SK-N-SH (cell line): ENCODE results near the gene MRPL41. TPM values are rescaled to one million over a fixed set of nuclear protein-coding genes. Genes with fewer than 3 reads are reported as not detected.

Source experiments
- CTCF ChIA-PET: fragments of 300-600, 350-600 bp; formaldehyde crosslinking; extraction: SDS; loops from one replicate; lab custom pipeline; 2021; lab: Yijun Ruan, JAX
- POLR2A ChIA-PET: fragments of 350-600 bp; sonication (Branson Sonifier 250); formaldehyde crosslinking; extraction: SDS; loops from one replicate; lab custom pipeline; 2020; ENCODE audit warnings: antibody characterized with exemption, inconsistent platforms; lab: Yijun Ruan, JAX
- DNase-seq: peaks from one replicate; pipeline ENCODE4 v3.0.0; 2012
- H2AFZ ChIP-seq: fragments of 200-600 bp; sonication (generic); 2 replicates; pipeline ENCODE4 v1.8.1; 2016; ENCODE audit warnings: antibody characterized with exemption, mild to moderate bottlenecking, low read depth
- H3F3A ChIP-seq: fragments of 200-600 bp; sonication (generic); replicated peaks from 2 replicates; pipeline ENCODE3; 2016; ENCODE audit warnings: antibody characterized with exemption, mild to moderate bottlenecking; ENCODE audit not compliant: insufficient read depth
- H3K27ac ChIP-seq, 2 experiments: fragments of 200-500 bp in 1 of 2; fragments of 200-600 bp in 1 of 2; sonication (Bioruptor generic) in 1 of 2; sonication (generic), shearing (Covaris generic) in 1 of 2; 2 replicates each; pipeline versions ENCODE4 v1.5.1 to v1.6.1; 2014 to 2016; ENCODE audit warnings: low read depth in 2 of 2, inconsistent platforms in 1 of 2, low read length in 1 of 2, mild to moderate bottlenecking in 1 of 2, mixed read lengths in 1 of 2
- H3K27me3 ChIP-seq: fragments of 200-600 bp; sonication (generic), shearing (Covaris generic); 2 replicates; pipeline ENCODE4 v1.6.1; 2016; ENCODE audit warnings: mixed run types; ENCODE audit not compliant: insufficient read depth
- H3K36me3 ChIP-seq, 2 experiments: fragments of 200-500 bp in 1 of 2; fragments of 200-600 bp in 1 of 2; sonication (Bioruptor generic) in 1 of 2; sonication (generic) in 1 of 2; replicated peaks in 1 of 2; 2 replicates each; pipeline versions ENCODE3 to v1.5.1; 2014 to 2016; ENCODE audit warnings: low read length in 1 of 2, mild to moderate bottlenecking in 1 of 2; ENCODE audit not compliant: insufficient read depth in 2 of 2, control insufficient read depth in 1 of 2
- H3K4me1 ChIP-seq, 2 experiments: fragments of 200-500 bp in 1 of 2; fragments of 200-600 bp in 1 of 2; sonication (Bioruptor generic) in 1 of 2; sonication (generic), shearing (Covaris generic) in 1 of 2; 2 replicates each; pipeline versions ENCODE4 v1.5.1 to v1.6.1; 2014 to 2016; ENCODE audit warnings: low read depth in 1 of 2, low read length in 1 of 2, mixed run types in 1 of 2; ENCODE audit not compliant: insufficient read depth in 2 of 2, control insufficient read depth in 1 of 2
- H3K4me2 ChIP-seq: fragments of 200-600 bp; sonication (generic), shearing (Covaris generic); 2 replicates; pipeline ENCODE4 v1.6.1; 2017; ENCODE audit warnings: mixed run types
- H3K4me3 ChIP-seq, 2 experiments: fragments of 200-500 bp in 1 of 2; fragments of 200-600 bp in 1 of 2; sonication (Bioruptor generic) in 1 of 2; sonication (generic), shearing (Covaris generic) in 1 of 2; 2 replicates each; pipeline versions ENCODE4 v1.5.1 to v1.8.1; 2014 to 2016; ENCODE audit warnings: low read depth in 2 of 2, inconsistent platforms in 1 of 2, low read length in 1 of 2, mild to moderate bottlenecking in 1 of 2, mixed read lengths in 1 of 2, moderate library complexity in 1 of 2
- H3K79me2 ChIP-seq: fragments of 200-600 bp; sonication (generic); 2 replicates; pipeline ENCODE4 v1.8.1; 2017; ENCODE audit warnings: mild to moderate bottlenecking; ENCODE audit not compliant: insufficient read depth
- H3K9ac ChIP-seq: fragments of 200-600 bp; sonication (generic); 2 replicates; pipeline ENCODE4 v1.6.1; 2017; ENCODE audit warnings: mixed run types
- H3K9me2 ChIP-seq: fragments of 200-600 bp; sonication (generic); 2 replicates; pipeline ENCODE4 v1.6.1; 2017; ENCODE audit warnings: mixed run types
- H3K9me3 ChIP-seq: fragments of 200-600 bp; sonication (generic); 2 replicates; pipeline ENCODE4 v1.6.1; 2017; ENCODE audit warnings: mixed run types, mild to moderate bottlenecking, moderate library complexity
- H4K20me1 ChIP-seq: fragments of 200-600 bp; sonication (generic); 2 replicates; pipeline ENCODE4 v1.6.1; 2017; ENCODE audit warnings: mild to moderate bottlenecking, mixed run types; ENCODE audit not compliant: insufficient read depth
- CHD2 ChIP-seq: fragments of 150-350 bp; IDR thresholded peaks from 2 replicates; pipeline ENCODE4 v1.6.1; 2018; ENCODE audit warnings: low read length; ENCODE audit not compliant: partially characterized antibody
- ELF1 ChIP-seq: IDR thresholded peaks from 2 replicates; pipeline ENCODE4 v1.4.0; 2012
- FOXJ3 ChIP-seq: sonication (generic); formaldehyde crosslinking; IDR thresholded peaks from 2 replicates; pipeline ENCODE4 v1.5.1; 2020; ENCODE audit warnings: mild to moderate bottlenecking, missing genetic modification reagents
- FOXM1 ChIP-seq: IDR thresholded peaks from 2 replicates; pipeline ENCODE4 v1.4.0; 2012; ENCODE audit warnings: low read depth, mild to moderate bottlenecking
- GABPA ChIP-seq: IDR thresholded peaks from 2 replicates; pipeline ENCODE4 v1.4.0; 2012; ENCODE audit warnings: low read depth, mild to moderate bottlenecking
- GATA2 ChIP-seq: sonication (generic); formaldehyde crosslinking; IDR thresholded peaks from 2 replicates; pipeline ENCODE4 v1.5.0; 2020; ENCODE audit warnings: mild to moderate bottlenecking, missing genetic modification reagents
- JUND ChIP-seq: IDR thresholded peaks from 2 replicates; pipeline ENCODE4 v1.4.0; 2012
- MEF2A ChIP-seq: IDR thresholded peaks from 2 replicates; pipeline ENCODE4 v1.4.0; 2012; ENCODE audit warnings: low read depth, borderline replicate concordance
- MXI1 ChIP-seq: IDR thresholded peaks from 2 replicates; pipeline ENCODE4 v1.6.1; 2012; ENCODE audit warnings: mild to moderate bottlenecking, low read depth, low read length, improper control_type of control experiment
- NFIC ChIP-seq: IDR thresholded peaks from 2 replicates; pipeline ENCODE4 v1.4.0; 2012; ENCODE audit warnings: borderline replicate concordance
- RXRA ChIP-seq: IDR thresholded peaks from 2 replicates; pipeline ENCODE4 v1.4.0; 2012; ENCODE audit warnings: low read depth, mild to moderate bottlenecking, borderline replicate concordance
- SMC3 ChIP-seq: IDR thresholded peaks from 2 replicates; pipeline ENCODE4 v1.6.1; 2012; ENCODE audit warnings: low read depth, low read length, improper control_type of control experiment
- TCF12 ChIP-seq: IDR thresholded peaks from 2 replicates; pipeline ENCODE4 v1.4.0; 2012
- TEAD4 ChIP-seq: IDR thresholded peaks from 2 replicates; pipeline ENCODE4 v1.4.0; 2012; ENCODE audit warnings: mild to moderate bottlenecking, borderline replicate concordance; ENCODE audit not compliant: insufficient read depth
- YY1 ChIP-seq: IDR thresholded peaks from 2 replicates; pipeline ENCODE4 v1.4.0; 2012; ENCODE audit warnings: low read depth, mild to moderate bottlenecking
- WGBS: methylation state at CpG from one replicate; pipeline ENCODE4 v1.1.6; 2017; ENCODE audit warnings: low lambda C conversion rate; 5-methylcytosine and 5-hydroxymethylcytosine counted together
- polyA plus RNA-seq, 3 experiments: library from polyadenylated mRNA; depleted of rRNA; stranded (reverse); fragments of >200 nt; gene quantifications; 2 replicates each; pipeline ENCODE4 v1.2.3, GENCODE V29; 2012
- TF ChIP-seq, protein P1 (sequence below): IDR thresholded peaks from 2 replicates; pipeline ENCODE4; 2012
- TF ChIP-seq, protein P2 (sequence below): IDR thresholded peaks from 2 replicates; pipeline ENCODE4 v1.4.0; 2012; ENCODE audit warnings: low read depth
- TF ChIP-seq, protein P3 (sequence below): IDR thresholded peaks from 2 replicates; pipeline ENCODE4 v1.4.0; 2012; ENCODE audit warnings: low read depth, borderline replicate concordance
- TF ChIP-seq, protein P4 (sequence below): fragments of 200-600 bp; sonication (generic); IDR thresholded peaks from 2 replicates; pipeline ENCODE4 v1.6.1; 2017; ENCODE audit warnings: antibody characterized with exemption, mild to moderate bottlenecking, moderate library complexity

The MRPL41 gene
- polyA plus RNA-seq, 1 of the 3 experiments (the other 2 are of a cell fraction), result 58.9 TPM

DNA sequence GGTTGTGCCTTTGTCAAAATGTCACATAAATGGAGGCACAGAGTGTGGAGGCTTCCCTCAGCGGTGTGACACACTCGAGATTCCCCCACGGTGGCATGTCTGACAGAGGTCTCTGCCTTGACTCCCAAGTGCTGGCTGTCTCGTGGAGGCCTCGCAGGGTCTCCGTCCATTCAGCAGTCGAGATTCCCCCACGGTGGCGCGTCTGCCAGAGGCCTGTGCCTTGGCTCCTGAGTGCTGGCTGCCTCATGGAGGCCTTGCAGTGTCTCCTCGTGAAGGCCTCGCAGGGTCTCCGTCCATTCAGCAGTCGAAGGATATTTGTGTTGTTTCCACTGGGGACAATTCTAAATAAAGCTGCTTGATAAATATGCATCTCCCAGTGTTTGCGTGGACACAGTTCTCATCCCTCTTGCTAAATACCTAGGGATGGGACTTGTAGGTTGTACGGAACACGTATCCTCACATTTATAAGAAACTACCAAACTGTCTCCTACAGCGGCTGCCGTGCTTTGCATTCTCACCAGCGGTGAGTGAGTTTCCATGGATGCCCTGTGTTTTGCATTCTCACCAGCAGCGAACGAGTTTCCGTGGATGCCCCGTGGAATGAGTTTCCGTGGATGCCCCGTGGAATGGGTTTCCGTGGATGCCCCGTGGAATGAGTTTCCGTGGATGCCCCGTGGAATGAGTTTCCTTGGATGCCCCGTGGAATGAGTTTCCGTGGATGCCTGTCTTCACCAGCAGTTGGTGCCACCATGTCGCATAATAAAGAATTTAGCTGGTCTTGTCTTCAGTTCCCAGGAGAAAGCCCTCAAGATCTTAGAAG lies 27.3 kb upstream of the MRPL41 start:
- Histone ChIP-seq H3K27me3 (no peaks in the 10 kb centered on the region), H3F3A (no peaks in the 10 kb centered on the region), H3K36me3 (no peaks in the 10 kb centered on the region), H3K4me2 (no peak overlapping the region), H3K4me1 (no peaks in the 10 kb centered on the region; a peak in 1 of 4 replicates), H3K9me3 (no peaks in the 10 kb centered on the region), H4K20me1 (no peaks in the 10 kb centered on the region), H3K4me3 (no peak overlapping the region)
- CTCF ChIA-PET, result interaction anchor here (0.6 to 1.6 kb wide), 8 partner anchors 9 to 237 kb away, joined by 3 to 6 read pairs (median 4); no protein-coding TSS in a partner anchor
- TF ChIP-seq RXRA (no peak), SMC3 (no peak), ELF1 (no peak), FOXM1 (no peak), NFIC (no peak), YY1 (no peak), GATA2 (CRISPR knock-in tag) (no peak), TCF12 (no peak), MXI1 (no peak), CHD2 (no peak)
- TF ChIP-seq, protein P1, sequence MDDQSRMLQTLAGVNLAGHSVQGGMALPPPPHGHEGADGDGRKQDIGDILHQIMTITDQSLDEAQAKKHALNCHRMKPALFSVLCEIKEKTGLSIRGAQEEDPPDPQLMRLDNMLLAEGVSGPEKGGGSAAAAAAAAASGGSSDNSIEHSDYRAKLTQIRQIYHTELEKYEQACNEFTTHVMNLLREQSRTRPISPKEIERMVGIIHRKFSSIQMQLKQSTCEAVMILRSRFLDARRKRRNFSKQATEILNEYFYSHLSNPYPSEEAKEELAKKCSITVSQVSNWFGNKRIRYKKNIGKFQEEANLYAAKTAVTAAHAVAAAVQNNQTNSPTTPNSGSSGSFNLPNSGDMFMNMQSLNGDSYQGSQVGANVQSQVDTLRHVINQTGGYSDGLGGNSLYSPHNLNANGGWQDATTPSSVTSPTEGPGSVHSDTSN, result no peak
- TF ChIP-seq, all 33 proteins: peak for 0
- DNase-seq, result no peak
- WGBS, result 90% methylated on average over 24 of the region's 33 CpGs
- no peak overlapping the region for H3K27ac ChIP-seq
- no peak overlapping the region for H3K9ac ChIP-seq
- H2AFZ ChIP-seq, result no peak overlapping the region
- H3K9me2 ChIP-seq, result no peaks in the 10 kb centered on the region
- POLR2A ChIA-PET, result no interaction called here
- H3K79me2 ChIP-seq, result no peaks in the 10 kb centered on the region

GRCh38 chr9:137524981-137525317 lies 26.7 kb upstream of the MRPL41 start:
- ChIA-PET CTCF (interaction anchor here (0.6 to 1.6 kb wide), 8 partner anchors 10 to 238 kb away, joined by 3 to 6 read pairs (median 4); no protein-coding TSS in a partner anchor), POLR2A (no interaction called here)
- no peaks in the 10 kb centered on the region; a peak in 1 of 4 replicates for H3K4me1 ChIP-seq
- no peaks in the 10 kb centered on the region for H4K20me1 ChIP-seq
- H3K27ac ChIP-seq, result no peak overlapping the region
- no peaks in the 10 kb centered on the region for H3K9me3 ChIP-seq
- no peak overlapping the region for H3K4me3 ChIP-seq
- H2AFZ ChIP-seq, result no peak overlapping the region
- no peaks in the 10 kb centered on the region for H3K27me3 ChIP-seq
- no peaks in the 10 kb centered on the region for H3F3A ChIP-seq
- no peaks in the 10 kb centered on the region for H3K36me3 ChIP-seq
- 79% methylated on average over 5 of the region's 5 CpGs for WGBS
- DNase-seq, result no peak
- no peak overlapping the region for H3K4me2 ChIP-seq
- no peaks in the 10 kb centered on the region for H3K9me2 ChIP-seq
- H3K79me2 ChIP-seq, result no peaks in the 10 kb centered on the region
- no peak overlapping the region for H3K9ac ChIP-seq
- no peak for TF ChIP-seq TEAD4
- TF ChIP-seq, protein P2, sequence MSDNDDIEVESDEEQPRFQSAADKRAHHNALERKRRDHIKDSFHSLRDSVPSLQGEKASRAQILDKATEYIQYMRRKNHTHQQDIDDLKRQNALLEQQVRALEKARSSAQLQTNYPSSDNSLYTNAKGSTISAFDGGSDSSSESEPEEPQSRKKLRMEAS, result no peak
- TF ChIP-seq FOXJ3 (CRISPR knock-in tag), result no peak
- no peak for TF ChIP-seq MXI1
- TF ChIP-seq GABPA, result no peak
- TF ChIP-seq MEF2A, result no peak
- TF ChIP-seq, protein P3, sequence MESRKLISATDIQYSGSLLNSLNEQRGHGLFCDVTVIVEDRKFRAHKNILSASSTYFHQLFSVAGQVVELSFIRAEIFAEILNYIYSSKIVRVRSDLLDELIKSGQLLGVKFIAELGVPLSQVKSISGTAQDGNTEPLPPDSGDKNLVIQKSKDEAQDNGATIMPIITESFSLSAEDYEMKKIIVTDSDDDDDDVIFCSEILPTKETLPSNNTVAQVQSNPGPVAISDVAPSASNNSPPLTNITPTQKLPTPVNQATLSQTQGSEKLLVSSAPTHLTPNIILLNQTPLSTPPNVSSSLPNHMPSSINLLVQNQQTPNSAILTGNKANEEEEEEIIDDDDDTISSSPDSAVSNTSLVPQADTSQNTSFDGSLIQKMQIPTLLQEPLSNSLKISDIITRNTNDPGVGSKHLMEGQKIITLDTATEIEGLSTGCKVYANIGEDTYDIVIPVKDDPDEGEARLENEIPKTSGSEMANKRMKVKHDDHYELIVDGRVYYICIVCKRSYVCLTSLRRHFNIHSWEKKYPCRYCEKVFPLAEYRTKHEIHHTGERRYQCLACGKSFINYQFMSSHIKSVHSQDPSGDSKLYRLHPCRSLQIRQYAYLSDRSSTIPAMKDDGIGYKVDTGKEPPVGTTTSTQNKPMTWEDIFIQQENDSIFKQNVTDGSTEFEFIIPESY, result no peak
- TF ChIP-seq JUND, result no peak
- TF ChIP-seq, protein P4, sequence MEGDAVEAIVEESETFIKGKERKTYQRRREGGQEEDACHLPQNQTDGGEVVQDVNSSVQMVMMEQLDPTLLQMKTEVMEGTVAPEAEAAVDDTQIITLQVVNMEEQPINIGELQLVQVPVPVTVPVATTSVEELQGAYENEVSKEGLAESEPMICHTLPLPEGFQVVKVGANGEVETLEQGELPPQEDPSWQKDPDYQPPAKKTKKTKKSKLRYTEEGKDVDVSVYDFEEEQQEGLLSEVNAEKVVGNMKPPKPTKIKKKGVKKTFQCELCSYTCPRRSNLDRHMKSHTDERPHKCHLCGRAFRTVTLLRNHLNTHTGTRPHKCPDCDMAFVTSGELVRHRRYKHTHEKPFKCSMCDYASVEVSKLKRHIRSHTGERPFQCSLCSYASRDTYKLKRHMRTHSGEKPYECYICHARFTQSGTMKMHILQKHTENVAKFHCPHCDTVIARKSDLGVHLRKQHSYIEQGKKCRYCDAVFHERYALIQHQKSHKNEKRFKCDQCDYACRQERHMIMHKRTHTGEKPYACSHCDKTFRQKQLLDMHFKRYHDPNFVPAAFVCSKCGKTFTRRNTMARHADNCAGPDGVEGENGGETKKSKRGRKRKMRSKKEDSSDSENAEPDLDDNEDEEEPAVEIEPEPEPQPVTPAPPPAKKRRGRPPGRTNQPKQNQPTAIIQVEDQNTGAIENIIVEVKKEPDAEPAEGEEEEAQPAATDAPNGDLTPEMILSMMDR, result no peak
- no peak for TF ChIP-seq GATA2 (CRISPR knock-in tag)
